ENCODE measurements around the gene C21orf58. TPM values are rescaled to one million over a fixed set of nuclear protein-coding genes. Genes with fewer than 3 reads are reported as not detected.

C21orf58 gene
- total RNA-seq, 2 donors from 2014 or later, result 0.31 to 0.74 TPM

- no peak for DNase-seq (ENCODE audit: low spot score)
- no peaks in the 10 kb centered on the region for H3K4me1 ChIP-seq
These were observed 38.3 kb upstream of the C21orf58 start for GRCh38 chr21:46361935-46362334.

GRCh38 chr21:46361176-46361575 is 37.5 kb upstream of the C21orf58 start:
- no peaks in the 10 kb centered on the region for H3K9me3 ChIP-seq
- no peaks in the 10 kb centered on the region for H3K4me1 ChIP-seq
- no peak for TF ChIP-seq CTCF (IDR thresholded peaks at IDR 0.05)
- no peak overlapping the region for H3K27ac ChIP-seq
- no peaks in the 10 kb centered on the region for H3K27me3 ChIP-seq
- no peak overlapping the region for H3K4me3 ChIP-seq
- DNase-seq (ENCODE audit: low spot score), result no peak
- H3K36me3 ChIP-seq, result peaks cover 46% of the 10 kb centered on the region

More at GRCh38 chr21:46361935-46362334, 38.3 kb upstream of the C21orf58 start:
- peaks cover 47% of the 10 kb centered on the region for H3K36me3 ChIP-seq
- no peak overlapping the region for H3K27ac ChIP-seq
- no peak overlapping the region for H3K4me3 ChIP-seq
- TF ChIP-seq CTCF (IDR thresholded peaks at IDR 0.05), result no peak
- H3K9me3 ChIP-seq, result no peaks in the 10 kb centered on the region
- H3K27me3 ChIP-seq, result no peaks in the 10 kb centered on the region

- H3K4me3 ChIP-seq, result no peak overlapping the region
- peaks cover 58% of the 10 kb centered on the region for H3K36me3 ChIP-seq
- H3K27ac ChIP-seq, result no peak overlapping the region
- H3K4me1 ChIP-seq, result no peaks in the 10 kb centered on the region
- DNase-seq (ENCODE audit: low spot score), result no peak
- TF ChIP-seq CTCF (IDR thresholded peaks at IDR 0.05), result no peak
- H3K27me3 ChIP-seq, result no peaks in the 10 kb centered on the region
- H3K9me3 ChIP-seq, result no peaks in the 10 kb centered on the region
These were observed 34.2 kb upstream of the C21orf58 start for GRCh38 chr21:46357684-46358425.

GRCh38 chr21:46357335-46357604 is 33.6 kb upstream of the C21orf58 start:
- TF ChIP-seq CTCF (IDR thresholded peaks at IDR 0.05), result no peak
- Histone ChIP-seq H3K27ac (no peak overlapping the region), H3K27me3 (no peaks in the 10 kb centered on the region), H3K36me3 (peaks cover 64% of the 10 kb centered on the region), H3K9me3 (no peaks in the 10 kb centered on the region), H3K4me3 (no peak overlapping the region), H3K4me1 (no peaks in the 10 kb centered on the region)
- no peak for DNase-seq (ENCODE audit: low spot score)

- no peak overlapping the region for H3K4me3 ChIP-seq
- H3K4me1 ChIP-seq, result no peaks in the 10 kb centered on the region
- TF ChIP-seq CTCF (IDR thresholded peaks at IDR 0.05), result no peak
These were observed 33.0 kb upstream of the C21orf58 start for GRCh38 chr21:46356494-46357334.

More at GRCh38 chr21:46356494-46357334, 33.0 kb upstream of the C21orf58 start:
- no peak overlapping the region for H3K27ac ChIP-seq
- H3K27me3 ChIP-seq, result no peaks in the 10 kb centered on the region
- no peaks in the 10 kb centered on the region for H3K9me3 ChIP-seq
- H3K36me3 ChIP-seq, result peaks cover 69% of the 10 kb centered on the region
- no peak for DNase-seq (ENCODE audit: low spot score)

Data from right atrium auricular region (tissue), 2 donors.